HUES48 (cell line): ENCODE data around the gene FBXO10.

Experiments
- H3K27ac ChIP-seq: one replicate; pipeline ENCODE4 v1.7.0; 2013; ENCODE audit warnings: low read depth, low read length, inconsistent platforms
- H3K27me3 ChIP-seq: 2 replicates; pipeline ENCODE4 v1.6.1; 2013; ENCODE audit warnings: mild to moderate bottlenecking, low read length; ENCODE audit not compliant: control insufficient read depth, insufficient read depth
- H3K36me3 ChIP-seq: 2 replicates; pipeline ENCODE4 v1.6.1; 2013; ENCODE audit warnings: low read length; ENCODE audit not compliant: control insufficient read depth, insufficient read depth
- H3K4me1 ChIP-seq: 2 replicates; pipeline ENCODE4 v1.6.1; 2013; ENCODE audit warnings: mild to moderate bottlenecking, low read length; ENCODE audit not compliant: control insufficient read depth, insufficient read depth
- H3K4me3 ChIP-seq: 2 replicates; pipeline ENCODE4 v1.5.1; 2013; ENCODE audit warnings: mild to moderate bottlenecking, low read depth, low read length
- H3K9ac ChIP-seq: 2 replicates; pipeline ENCODE4 v1.6.1; 2013; ENCODE audit warnings: mild to moderate bottlenecking, low read depth, low read length, moderate library complexity
- H3K9me3 ChIP-seq: 2 replicates; pipeline ENCODE4 v1.6.1; 2013; ENCODE audit warnings: low read length; ENCODE audit not compliant: control insufficient read depth, insufficient read depth

FBXO10 gene, protein sequence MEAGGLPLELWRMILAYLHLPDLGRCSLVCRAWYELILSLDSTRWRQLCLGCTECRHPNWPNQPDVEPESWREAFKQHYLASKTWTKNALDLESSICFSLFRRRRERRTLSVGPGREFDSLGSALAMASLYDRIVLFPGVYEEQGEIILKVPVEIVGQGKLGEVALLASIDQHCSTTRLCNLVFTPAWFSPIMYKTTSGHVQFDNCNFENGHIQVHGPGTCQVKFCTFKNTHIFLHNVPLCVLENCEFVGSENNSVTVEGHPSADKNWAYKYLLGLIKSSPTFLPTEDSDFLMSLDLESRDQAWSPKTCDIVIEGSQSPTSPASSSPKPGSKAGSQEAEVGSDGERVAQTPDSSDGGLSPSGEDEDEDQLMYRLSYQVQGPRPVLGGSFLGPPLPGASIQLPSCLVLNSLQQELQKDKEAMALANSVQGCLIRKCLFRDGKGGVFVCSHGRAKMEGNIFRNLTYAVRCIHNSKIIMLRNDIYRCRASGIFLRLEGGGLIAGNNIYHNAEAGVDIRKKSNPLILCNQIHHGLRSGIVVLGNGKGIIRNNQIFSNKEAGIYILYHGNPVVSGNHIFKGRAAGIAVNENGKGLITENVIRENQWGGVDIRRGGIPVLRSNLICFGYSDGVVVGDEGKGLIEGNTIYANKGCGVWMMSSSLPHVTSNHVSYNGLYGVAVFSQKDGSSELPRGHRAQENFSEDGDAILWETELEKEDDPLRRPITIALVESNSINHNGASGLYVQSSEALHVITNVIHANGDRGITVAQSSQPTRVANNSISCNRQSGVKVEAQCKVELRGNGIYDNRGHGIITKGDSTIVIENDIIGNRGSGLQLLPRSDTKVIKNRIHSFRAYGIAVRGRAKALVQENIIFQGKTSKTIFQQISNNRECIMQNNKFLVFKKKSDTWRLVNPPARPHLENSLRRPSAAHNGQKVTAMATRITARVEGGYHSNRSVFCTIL

DNA sequence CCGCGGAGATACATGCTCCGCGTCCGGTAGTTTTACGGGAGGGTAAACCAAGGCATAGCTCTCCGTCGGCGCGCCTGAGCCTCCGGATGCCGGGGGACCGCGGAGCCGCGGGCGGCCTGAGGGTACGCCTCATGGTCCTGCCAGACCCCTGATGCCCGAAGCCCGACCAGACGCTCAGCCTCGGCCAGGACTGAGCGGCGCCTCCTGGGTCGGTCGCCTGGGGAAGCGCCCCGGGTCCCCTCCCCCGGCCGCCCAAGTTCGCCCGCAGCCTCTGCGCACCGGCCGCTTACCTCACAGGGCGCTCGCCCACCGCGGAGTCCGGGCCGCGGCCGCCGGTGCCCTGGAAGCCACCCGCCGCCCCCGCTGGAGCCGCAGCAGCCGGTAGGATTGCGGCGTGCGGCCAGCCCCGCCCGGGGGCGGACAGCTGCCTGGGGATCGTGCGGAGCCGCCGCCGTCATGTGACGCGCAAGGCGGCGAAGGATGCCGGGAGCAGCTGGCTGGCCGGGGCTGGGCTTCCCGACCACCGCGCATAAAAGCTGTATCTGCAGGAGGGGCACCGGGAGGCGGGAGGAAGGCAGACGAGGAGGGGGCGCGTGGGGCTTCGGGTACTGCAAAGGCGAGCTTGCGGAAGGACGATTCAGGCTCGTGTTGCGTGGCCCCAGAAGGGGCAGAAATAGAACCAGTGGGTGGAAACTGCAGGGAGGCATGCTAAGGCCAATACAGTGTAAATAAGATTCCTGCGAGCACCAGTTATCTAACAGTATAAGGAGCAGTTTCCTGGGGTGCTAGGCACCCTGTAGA is at the start of gene FBXO10:
Gene FBXO10 (minus strand): TSS at position 460 of the 801 bp plus-strand sequence. CDS start 34,612 bp downstream, outside the sequence.
- H3K4me3 ChIP-seq, result peak within 1 kb of the TSS; percentile 70
- H3K27ac ChIP-seq, result peak within 1 kb of the TSS; percentile 90
- H3K36me3 ChIP-seq, result peaks cover 5% of the 10 kb centered on the region
- no peaks in the 10 kb centered on the region for H3K27me3 ChIP-seq
- H3K4me1 ChIP-seq, result peaks cover 36% of the 10 kb centered on the region
- peak within 1 kb of the TSS; percentile 80 for H3K9ac ChIP-seq
- H3K9me3 ChIP-seq, result no peaks in the 10 kb centered on the region

DNA sequence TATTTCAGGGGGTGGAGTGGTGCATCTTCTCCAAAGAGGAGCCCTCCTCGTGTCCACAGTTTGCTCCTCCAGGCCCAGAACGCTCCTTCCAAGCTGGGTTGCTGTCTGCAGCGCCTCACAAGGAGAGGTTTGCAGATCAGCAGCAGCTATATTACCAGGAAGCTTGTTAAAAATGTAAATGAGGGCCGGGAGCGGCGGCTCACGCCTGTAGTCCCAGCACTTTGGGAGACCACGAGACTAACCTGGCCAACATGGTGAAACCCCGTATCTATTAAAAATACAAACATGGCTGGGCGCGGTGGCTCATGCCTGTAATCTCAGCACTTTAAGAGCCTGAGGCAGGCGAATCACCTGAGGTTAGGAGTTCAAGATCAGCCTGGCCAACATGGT is 49.6 kb upstream of the FBXO10 start:
- no peaks in the 10 kb centered on the region for H3K27me3 ChIP-seq
- H3K27ac ChIP-seq, result no peak overlapping the region
- H3K4me3 ChIP-seq, result no peak overlapping the region
- H3K9ac ChIP-seq, result no peak overlapping the region
- no peaks in the 10 kb centered on the region for H3K9me3 ChIP-seq
- H3K36me3 ChIP-seq, result no peaks in the 10 kb centered on the region
- H3K4me1 ChIP-seq, result peaks cover 8% of the 10 kb centered on the region

DNA sequence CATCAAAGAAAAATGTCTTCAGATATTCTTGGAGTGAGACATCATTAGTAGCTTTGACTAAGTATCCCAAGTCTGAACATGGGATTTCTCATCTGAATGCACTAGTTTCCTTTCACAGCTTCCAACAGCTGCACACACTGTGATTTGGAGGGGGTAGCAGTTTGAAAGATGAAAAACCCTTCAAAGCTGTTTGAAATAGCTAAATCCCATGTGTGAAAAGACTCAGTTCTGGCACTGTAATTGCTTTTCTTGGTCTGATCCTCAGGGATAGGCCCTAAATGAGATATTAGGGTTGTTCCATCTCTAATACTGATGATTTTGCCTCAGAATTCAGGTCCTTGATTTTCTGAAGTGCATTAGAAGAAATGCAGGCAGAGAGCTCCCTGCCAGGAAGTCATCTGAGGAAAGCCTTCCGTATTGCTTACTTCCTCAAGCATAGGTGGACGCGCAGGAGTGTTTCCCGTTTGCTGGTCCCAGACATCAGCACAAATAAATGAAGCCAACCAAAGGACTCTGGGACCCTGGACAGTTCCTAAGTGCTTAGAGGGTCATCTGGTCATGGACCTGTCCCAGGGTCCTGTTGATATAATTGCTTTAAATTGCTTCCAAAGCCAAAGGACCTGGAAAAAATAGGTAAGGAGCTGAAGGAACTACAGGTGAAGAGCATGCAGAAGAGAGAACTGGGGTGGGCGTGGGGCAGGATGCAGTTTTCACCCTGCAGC is 49.0 kb upstream of the FBXO10 start:
- Histone ChIP-seq H3K4me1 (peaks cover 8% of the 10 kb centered on the region), H3K9me3 (no peaks in the 10 kb centered on the region), H3K4me3 (no peak overlapping the region), H3K9ac (no peak overlapping the region), H3K27ac (no peak overlapping the region), H3K36me3 (no peaks in the 10 kb centered on the region), H3K27me3 (no peaks in the 10 kb centered on the region)

DNA sequence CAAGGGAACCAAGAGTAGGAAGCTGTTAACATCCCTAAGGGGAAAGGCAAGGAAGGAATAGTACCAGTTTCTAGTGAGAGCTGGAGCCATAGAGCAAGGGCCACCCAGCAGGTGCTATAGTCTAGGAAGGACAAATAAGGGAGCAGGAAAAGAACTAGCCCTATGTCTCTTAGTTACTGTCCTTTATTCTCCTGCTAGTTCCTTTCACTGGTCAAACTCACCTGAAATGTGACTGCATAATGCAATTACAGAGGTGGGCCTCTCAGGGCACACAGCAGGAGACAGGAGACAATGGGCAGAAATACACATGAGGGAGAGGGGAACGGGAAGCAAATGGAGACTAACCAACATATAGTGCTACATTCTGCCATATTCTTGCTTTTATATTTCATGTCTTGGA is 47.9 kb upstream of the FBXO10 start:
- H3K36me3 ChIP-seq, result no peaks in the 10 kb centered on the region
- H3K27me3 ChIP-seq, result no peaks in the 10 kb centered on the region
- H3K27ac ChIP-seq, result no peak overlapping the region
- H3K9ac ChIP-seq, result no peak overlapping the region
- no peaks in the 10 kb centered on the region for H3K9me3 ChIP-seq
- H3K4me3 ChIP-seq, result no peak overlapping the region
- H3K4me1 ChIP-seq, result peaks cover 8% of the 10 kb centered on the region

DNA sequence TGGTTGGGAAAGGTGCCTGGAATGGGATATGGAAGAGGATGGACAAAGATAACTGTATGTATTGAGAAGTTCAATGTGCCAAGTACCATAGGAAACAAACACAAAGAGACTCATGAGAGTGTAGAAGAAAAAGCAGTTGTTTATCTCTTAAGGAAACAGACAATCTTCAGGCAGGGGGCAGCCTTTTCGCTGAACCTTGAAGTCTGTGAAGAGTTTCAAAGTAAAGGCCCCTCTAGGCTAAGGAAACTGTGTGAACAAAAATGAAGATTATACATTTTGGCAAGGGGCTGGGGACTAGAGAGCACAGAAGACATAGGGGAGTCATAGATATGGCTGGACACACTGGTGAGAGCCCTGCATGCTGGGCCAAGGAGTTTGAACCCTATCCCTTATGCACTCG is 47.1 kb upstream of the FBXO10 start:
- no peak overlapping the region for H3K27ac ChIP-seq
- no peaks in the 10 kb centered on the region for H3K27me3 ChIP-seq
- H3K36me3 ChIP-seq, result no peaks in the 10 kb centered on the region
- no peak overlapping the region for H3K9ac ChIP-seq
- no peak overlapping the region for H3K4me3 ChIP-seq
- peaks cover 8% of the 10 kb centered on the region for H3K4me1 ChIP-seq
- no peaks in the 10 kb centered on the region for H3K9me3 ChIP-seq

DNA sequence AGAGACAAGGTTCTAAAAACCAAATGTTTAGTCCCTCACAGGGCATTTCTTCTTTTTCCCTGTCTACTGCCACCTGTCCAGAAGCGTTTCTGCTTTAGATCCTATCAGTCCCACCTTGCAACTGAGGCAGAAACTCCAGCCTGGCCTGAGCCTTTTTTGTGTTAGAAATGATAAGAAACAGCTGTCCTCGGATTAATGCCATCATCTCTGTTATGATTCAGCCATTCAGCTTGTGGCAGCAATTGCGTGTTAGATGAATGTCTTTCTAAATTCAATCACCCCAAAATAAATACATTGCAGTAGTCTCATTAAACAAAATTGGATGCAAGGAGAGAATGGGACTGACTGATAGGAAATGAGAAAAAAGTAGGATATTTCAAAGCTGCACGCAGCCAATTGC is 46.3 kb upstream of the FBXO10 start:
- Histone ChIP-seq H3K4me3 (no peak overlapping the region), H3K9me3 (no peaks in the 10 kb centered on the region), H3K4me1 (peaks cover 8% of the 10 kb centered on the region), H3K9ac (no peak overlapping the region), H3K36me3 (no peaks in the 10 kb centered on the region), H3K27ac (no peak overlapping the region), H3K27me3 (no peaks in the 10 kb centered on the region)

DNA sequence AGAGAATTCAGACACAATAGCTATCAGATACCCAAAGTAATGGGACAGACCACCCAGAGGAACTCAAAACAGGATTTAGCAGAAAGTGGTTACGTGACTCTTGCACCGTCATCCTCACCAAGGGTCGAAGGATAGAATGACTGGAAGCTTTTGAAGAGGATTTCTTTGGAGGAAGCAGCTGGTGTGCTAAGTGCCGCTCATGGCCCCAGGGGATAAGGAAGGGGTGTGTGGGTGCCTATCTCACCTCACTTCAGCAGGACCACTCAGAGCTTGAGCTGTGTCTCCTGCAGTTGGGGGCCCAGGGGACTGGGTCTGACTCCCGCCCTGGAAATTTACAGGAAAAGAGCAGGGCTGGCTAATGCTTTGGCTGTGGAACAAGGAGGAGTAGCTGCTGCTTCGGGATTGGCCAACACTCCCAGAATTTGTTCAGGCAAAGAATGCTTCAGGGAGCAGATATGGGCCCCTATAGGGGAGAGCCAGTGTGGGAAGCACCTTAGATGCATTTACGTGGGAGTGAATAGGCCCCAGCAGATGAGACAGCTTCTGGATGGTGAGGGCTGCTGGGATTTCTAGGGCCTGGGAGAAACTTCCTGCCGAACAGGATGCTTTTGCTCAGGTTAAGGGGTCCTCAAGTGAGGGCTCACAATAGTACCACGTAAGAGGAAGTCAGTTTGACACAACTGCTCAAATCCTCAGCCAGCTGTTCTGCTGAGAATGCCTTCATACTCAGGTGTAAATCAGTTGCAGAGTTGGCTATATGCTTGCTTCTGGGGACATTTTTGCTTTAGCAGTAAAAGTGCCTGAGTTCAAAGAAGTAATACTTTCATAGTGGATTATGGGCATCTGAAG is 45.3 kb upstream of the FBXO10 start:
- Histone ChIP-seq H3K4me3 (no peak overlapping the region), H3K9ac (no peak overlapping the region), H3K27me3 (no peaks in the 10 kb centered on the region), H3K36me3 (no peaks in the 10 kb centered on the region), H3K4me1 (peaks cover 8% of the 10 kb centered on the region), H3K27ac (no peak overlapping the region), H3K9me3 (no peaks in the 10 kb centered on the region)

DNA sequence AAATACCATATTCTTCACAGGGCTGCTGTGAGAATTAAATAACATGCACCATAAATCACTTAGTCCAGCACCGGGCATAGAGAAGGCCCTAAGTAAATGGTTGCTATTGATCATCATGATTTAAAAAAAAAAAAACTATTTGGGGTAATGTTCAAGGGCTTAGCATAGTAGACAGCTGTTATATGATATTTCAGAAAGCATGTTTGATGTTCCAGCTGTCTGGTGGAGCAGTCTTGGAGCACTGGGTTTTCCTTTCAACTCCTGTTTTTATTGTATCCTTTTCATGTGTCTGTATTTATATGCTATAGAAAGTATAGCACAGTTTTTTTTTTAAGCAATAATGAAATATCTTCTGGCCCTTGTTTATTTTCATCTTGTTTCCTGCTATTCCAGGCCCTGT is 44.2 kb upstream of the FBXO10 start:
- H3K27ac ChIP-seq, result no peak overlapping the region
- H3K9me3 ChIP-seq, result no peaks in the 10 kb centered on the region
- H3K4me3 ChIP-seq, result no peak overlapping the region
- no peaks in the 10 kb centered on the region for H3K27me3 ChIP-seq
- H3K36me3 ChIP-seq, result no peaks in the 10 kb centered on the region
- H3K9ac ChIP-seq, result no peak overlapping the region
- peaks cover 8% of the 10 kb centered on the region for H3K4me1 ChIP-seq

DNA sequence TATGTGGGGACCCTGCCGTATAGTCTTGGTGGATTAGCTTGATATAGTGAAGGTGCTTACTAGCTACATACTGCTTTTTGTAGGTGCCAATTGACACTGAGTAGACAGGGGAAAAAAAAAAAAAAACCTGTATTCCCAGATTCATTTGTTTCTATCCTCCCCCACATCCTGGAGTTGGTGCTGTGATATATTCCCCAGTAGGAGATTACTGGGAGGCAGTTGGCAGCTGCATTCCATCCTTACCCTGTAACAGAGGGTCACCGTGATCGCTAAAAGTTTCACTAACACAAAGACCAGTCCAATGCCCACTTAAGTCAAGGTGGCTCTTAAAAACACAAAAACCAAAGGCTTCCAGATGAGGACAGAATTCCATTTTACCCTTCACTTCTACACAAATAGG is 43.6 kb upstream of the FBXO10 start:
- Histone ChIP-seq H3K27me3 (no peaks in the 10 kb centered on the region), H3K9ac (no peak overlapping the region), H3K27ac (no peak overlapping the region), H3K4me3 (no peak overlapping the region), H3K9me3 (no peaks in the 10 kb centered on the region), H3K36me3 (no peaks in the 10 kb centered on the region), H3K4me1 (peaks cover 8% of the 10 kb centered on the region)
